ENCODE measurements around the gene GNAI1. TPM values are rescaled to one million over a fixed set of nuclear protein-coding genes. Genes with fewer than 3 reads are reported as not detected.

Gene GNAI1
- total and polyA plus RNA-seq, 10 of the 15 experiments (the other 5 are each of a cell fraction or from before 2014, with no cell fraction given), result not detected

DNA sequence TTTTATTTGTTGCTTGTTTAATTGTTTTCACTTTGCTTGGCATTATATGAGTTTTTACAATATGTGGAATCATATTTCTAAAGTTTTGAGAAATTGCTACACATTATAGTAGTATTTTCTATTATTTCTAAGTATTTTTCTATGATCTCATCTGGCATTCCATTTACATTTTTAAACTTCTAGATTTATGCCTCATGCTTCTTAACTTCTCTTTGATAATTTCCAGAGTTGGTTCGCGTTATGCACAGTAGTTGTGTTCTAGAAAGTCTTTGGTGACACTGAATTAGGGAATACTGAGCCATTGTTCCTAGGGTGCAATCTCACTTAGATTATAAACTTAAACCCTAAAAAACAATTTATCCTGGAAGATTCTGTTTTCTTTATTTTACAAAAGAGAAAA lies 129.2 kb downstream of the GNAI1 start:
- DNase-seq (ENCODE audit: low read depth, low spot score) (no peak), ATAC-seq (no peak), FAIRE-seq (no peak)
- no TSS peak for BruUV-seq (replicated peaks)
- WGBS (ENCODE audit: insufficient coverage, insufficient replicate concordance, low lambda C conversion rate, missing lambda C conversion rate), result 80% methylated on average over 2 of the region's 2 CpGs
- intact Hi-C loops (cut with micrococcal nuclease; ENCODE audit: unreplicated experiment) (no loop called here), in situ Hi-C loops (cut with MboI) (no loop called here)
- H3K4me1 ChIP-seq (ENCODE audit: control insufficient read depth, insufficient read depth, low read length), result no peaks in the 10 kb centered on the region
- TF ChIP-seq, protein P1, sequence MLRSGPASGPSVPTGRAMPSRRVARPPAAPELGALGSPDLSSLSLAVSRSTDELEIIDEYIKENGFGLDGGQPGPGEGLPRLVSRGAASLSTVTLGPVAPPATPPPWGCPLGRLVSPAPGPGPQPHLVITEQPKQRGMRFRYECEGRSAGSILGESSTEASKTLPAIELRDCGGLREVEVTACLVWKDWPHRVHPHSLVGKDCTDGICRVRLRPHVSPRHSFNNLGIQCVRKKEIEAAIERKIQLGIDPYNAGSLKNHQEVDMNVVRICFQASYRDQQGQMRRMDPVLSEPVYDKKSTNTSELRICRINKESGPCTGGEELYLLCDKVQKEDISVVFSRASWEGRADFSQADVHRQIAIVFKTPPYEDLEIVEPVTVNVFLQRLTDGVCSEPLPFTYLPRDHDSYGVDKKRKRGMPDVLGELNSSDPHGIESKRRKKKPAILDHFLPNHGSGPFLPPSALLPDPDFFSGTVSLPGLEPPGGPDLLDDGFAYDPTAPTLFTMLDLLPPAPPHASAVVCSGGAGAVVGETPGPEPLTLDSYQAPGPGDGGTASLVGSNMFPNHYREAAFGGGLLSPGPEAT (IDR thresholded peaks at IDR 0.05; ENCODE audit: low read depth), result no peak
- TF ChIP-seq, protein P2, sequence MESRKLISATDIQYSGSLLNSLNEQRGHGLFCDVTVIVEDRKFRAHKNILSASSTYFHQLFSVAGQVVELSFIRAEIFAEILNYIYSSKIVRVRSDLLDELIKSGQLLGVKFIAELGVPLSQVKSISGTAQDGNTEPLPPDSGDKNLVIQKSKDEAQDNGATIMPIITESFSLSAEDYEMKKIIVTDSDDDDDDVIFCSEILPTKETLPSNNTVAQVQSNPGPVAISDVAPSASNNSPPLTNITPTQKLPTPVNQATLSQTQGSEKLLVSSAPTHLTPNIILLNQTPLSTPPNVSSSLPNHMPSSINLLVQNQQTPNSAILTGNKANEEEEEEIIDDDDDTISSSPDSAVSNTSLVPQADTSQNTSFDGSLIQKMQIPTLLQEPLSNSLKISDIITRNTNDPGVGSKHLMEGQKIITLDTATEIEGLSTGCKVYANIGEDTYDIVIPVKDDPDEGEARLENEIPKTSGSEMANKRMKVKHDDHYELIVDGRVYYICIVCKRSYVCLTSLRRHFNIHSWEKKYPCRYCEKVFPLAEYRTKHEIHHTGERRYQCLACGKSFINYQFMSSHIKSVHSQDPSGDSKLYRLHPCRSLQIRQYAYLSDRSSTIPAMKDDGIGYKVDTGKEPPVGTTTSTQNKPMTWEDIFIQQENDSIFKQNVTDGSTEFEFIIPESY (IDR thresholded peaks at IDR 0.05), result no peak
- no peaks in the 10 kb centered on the region for H3K36me3 ChIP-seq (ENCODE audit: control insufficient read depth in 2 of 2, insufficient read depth in 2 of 2, low read length in 1 of 2)
- no peaks in the 10 kb centered on the region for H3K9me3 ChIP-seq (replicated peaks; ENCODE audit: control insufficient read depth, insufficient read depth, low read length)
- ChIA-PET SMC1A (ENCODE audit: uncharacterized antibody, unreplicated experiment) (no interaction called here), POLR2A (no interaction called here), RAD21 (ENCODE audit: unreplicated experiment) (no interaction called here), CTCF (no interaction called here)
- no peaks in the 10 kb centered on the region for H3K79me2 ChIP-seq (ENCODE audit: control insufficient read depth, insufficient read depth, low read length)
- H3K27me3 ChIP-seq (replicated peaks in 1 of 2; ENCODE audit: control insufficient read depth in 2 of 2, insufficient read depth in 2 of 2, low read length in 1 of 2), result no peaks in the 10 kb centered on the region
- H2AFZ ChIP-seq (ENCODE audit: control insufficient read depth, low read depth, low read length), result no peak overlapping the region
- H3K27ac ChIP-seq (ENCODE audit: control insufficient read depth, insufficient read depth), result no peak overlapping the region
- no peaks in the 10 kb centered on the region for H4K20me1 ChIP-seq (ENCODE audit: control insufficient read depth, insufficient read depth)
- H3K4me3 ChIP-seq, result no peak overlapping the region
- no peak overlapping the region for H3K4me2 ChIP-seq (ENCODE audit: control insufficient read depth, insufficient read depth)
- H3K9ac ChIP-seq (ENCODE audit: control insufficient read depth, insufficient read depth, low read length), result no peak overlapping the region

DNA sequence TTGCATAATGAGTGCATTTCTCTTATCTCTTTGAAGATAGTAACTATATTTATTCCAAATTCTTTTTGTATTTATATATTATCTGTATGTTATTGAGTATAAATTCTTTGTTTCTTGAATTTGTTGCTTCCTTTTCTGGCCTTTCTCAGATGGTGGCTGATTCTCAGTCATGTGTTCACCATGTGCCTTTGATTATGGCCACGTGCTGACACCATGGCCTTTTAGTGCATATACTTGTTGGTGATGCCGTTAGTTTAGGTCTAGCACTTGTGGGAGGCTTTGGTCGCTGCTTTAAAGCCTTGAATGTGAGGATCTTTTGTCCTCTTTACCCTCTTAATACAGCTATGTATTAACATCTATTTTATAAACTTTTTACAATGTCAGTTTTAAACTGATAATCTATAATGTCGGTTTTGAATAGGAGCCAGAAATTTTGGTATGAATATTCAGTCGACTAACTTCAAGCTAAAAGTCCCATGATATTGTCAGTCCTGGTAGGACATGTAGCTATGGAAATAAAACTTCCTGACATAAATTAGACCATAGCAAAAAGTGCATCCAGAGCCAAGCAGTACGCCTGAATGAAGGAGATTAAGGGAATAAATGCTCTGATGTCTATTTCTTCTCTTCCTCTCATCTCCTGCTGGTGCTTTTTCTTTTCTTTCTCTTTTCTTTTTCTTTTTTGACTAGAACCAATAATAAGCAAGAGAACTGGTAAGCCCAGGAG lies 130.3 kb downstream of the GNAI1 start:
- no peak for FAIRE-seq
- POLR2A ChIA-PET, result no interaction called here
- TF ChIP-seq, protein P3, sequence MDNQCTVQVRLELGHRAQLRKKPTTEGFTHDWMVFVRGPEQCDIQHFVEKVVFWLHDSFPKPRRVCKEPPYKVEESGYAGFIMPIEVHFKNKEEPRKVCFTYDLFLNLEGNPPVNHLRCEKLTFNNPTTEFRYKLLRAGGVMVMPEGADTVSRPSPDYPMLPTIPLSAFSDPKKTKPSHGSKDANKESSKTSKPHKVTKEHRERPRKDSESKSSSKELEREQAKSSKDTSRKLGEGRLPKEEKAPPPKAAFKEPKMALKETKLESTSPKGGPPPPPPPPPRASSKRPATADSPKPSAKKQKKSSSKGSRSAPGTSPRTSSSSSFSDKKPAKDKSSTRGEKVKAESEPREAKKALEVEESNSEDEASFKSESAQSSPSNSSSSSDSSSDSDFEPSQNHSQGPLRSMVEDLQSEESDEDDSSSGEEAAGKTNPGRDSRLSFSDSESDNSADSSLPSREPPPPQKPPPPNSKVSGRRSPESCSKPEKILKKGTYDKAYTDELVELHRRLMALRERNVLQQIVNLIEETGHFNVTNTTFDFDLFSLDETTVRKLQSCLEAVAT (IDR thresholded peaks at IDR 0.05), result no peak
- TF ChIP-seq BCL11A (IDR thresholded peaks at IDR 0.05; ENCODE audit: low read depth, low read length), result no peak
- TF ChIP-seq, protein P4, sequence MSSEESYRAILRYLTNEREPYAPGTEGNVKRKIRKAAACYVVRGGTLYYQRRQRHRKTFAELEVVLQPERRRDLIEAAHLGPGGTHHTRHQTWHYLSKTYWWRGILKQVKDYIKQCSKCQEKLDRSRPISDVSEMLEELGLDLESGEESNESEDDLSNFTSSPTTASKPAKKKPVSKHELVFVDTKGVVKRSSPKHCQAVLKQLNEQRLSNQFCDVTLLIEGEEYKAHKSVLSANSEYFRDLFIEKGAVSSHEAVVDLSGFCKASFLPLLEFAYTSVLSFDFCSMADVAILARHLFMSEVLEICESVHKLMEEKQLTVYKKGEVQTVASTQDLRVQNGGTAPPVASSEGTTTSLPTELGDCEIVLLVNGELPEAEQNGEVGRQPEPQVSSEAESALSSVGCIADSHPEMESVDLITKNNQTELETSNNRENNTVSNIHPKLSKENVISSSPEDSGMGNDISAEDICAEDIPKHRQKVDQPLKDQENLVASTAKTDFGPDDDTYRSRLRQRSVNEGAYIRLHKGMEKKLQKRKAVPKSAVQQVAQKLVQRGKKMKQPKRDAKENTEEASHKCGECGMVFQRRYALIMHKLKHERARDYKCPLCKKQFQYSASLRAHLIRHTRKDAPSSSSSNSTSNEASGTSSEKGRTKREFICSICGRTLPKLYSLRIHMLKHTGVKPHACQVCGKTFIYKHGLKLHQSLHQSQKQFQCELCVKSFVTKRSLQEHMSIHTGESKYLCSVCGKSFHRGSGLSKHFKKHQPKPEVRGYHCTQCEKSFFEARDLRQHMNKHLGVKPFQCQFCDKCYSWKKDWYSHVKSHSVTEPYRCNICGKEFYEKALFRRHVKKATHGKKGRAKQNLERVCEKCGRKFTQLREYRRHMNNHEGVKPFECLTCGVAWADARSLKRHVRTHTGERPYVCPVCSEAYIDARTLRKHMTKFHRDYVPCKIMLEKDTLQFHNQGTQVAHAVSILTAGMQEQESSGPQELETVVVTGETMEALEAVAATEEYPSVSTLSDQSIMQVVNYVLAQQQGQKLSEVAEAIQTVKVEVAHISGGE (CRISPR knock-in tag; IDR thresholded peaks at IDR 0.05), result no peak
- no peak for TF ChIP-seq MTA2 (IDR thresholded peaks at IDR 0.05; ENCODE audit: low read depth)

More for the DNA sequence above, 130.3 kb downstream of the GNAI1 start:
- H4K20me1 ChIP-seq (ENCODE audit: control insufficient read depth, insufficient read depth), result no peaks in the 10 kb centered on the region
- no peak overlapping the region for H2AFZ ChIP-seq (ENCODE audit: control insufficient read depth, low read depth, low read length)
- DNase-seq (ENCODE audit: low read depth, low spot score) (no peak), ATAC-seq (no peak)
- CTCF ChIA-PET, result no interaction called here
- H3K36me3 ChIP-seq (ENCODE audit: control insufficient read depth in 2 of 2, insufficient read depth in 2 of 2, low read length in 1 of 2), result no peaks in the 10 kb centered on the region
- H3K9me3 ChIP-seq (replicated peaks; ENCODE audit: control insufficient read depth, insufficient read depth, low read length), result no peaks in the 10 kb centered on the region
- WGBS (ENCODE audit: insufficient coverage, insufficient replicate concordance, low lambda C conversion rate, missing lambda C conversion rate), result 22% methylated on average over 6 of the region's 6 CpGs
- no peaks in the 10 kb centered on the region for H3K79me2 ChIP-seq (ENCODE audit: control insufficient read depth, insufficient read depth, low read length)
- no peaks in the 10 kb centered on the region for H3K4me1 ChIP-seq (ENCODE audit: control insufficient read depth, insufficient read depth, low read length)
- no peak overlapping the region for H3K4me3 ChIP-seq
- intact Hi-C loops (cut with micrococcal nuclease; ENCODE audit: unreplicated experiment) (no loop called here), in situ Hi-C loops (cut with MboI) (no loop called here)
- no TSS peak for BruUV-seq (replicated peaks)
- no peaks in the 10 kb centered on the region for H3K27me3 ChIP-seq (replicated peaks in 1 of 2; ENCODE audit: control insufficient read depth in 2 of 2, insufficient read depth in 2 of 2, low read length in 1 of 2)
- no peak overlapping the region for H3K9ac ChIP-seq (ENCODE audit: control insufficient read depth, insufficient read depth, low read length)
- SMC1A ChIA-PET (ENCODE audit: uncharacterized antibody, unreplicated experiment), result interaction anchor here (0.7 kb wide), 1 partner anchor 11 kb away, joined by 4 read pairs; no protein-coding TSS in a partner anchor
- no peak overlapping the region for H3K27ac ChIP-seq (ENCODE audit: control insufficient read depth, insufficient read depth)
- RAD21 ChIA-PET (ENCODE audit: unreplicated experiment), result no interaction called here
- no peak overlapping the region for H3K4me2 ChIP-seq (ENCODE audit: control insufficient read depth, insufficient read depth)

All from GM12878 (cell line).